K562 (cell line): ENCODE data around the gene ANKRD65. TPM values are rescaled to one million over a fixed set of nuclear protein-coding genes. Genes with fewer than 3 reads are reported as not detected.

Experiments used
- CBX3 ChIP-seq, 2 experiments: IDR thresholded peaks; 1 replicate in 1 of 2; 2 replicates in 1 of 2; pipeline ENCODE4 v1.6.1; 2012; ENCODE audit warnings: inconsistent platforms in 2 of 2, low read length in 2 of 2, borderline replicate concordance in 1 of 2, control low read depth in 1 of 2
- CCAR2 ChIP-seq: fragments of 200-400 bp; formaldehyde crosslinking; IDR thresholded peaks from 2 replicates; pipeline ENCODE4 v1.6.1; 2017; ENCODE audit warnings: mild to moderate bottlenecking, low read depth, low read length
- DDX20 ChIP-seq: fragments of 450-650 bp; IDR thresholded peaks from 2 replicates; pipeline ENCODE4 v1.6.1; 2016; ENCODE audit warnings: missing genetic modification characterization, low read depth, mild to moderate bottlenecking, missing compliant biosample characterization, moderate library complexity
- FOXA3 ChIP-seq, 2 experiments: fragments of 450-650 bp in 1 of 2; sonication (generic) in 1 of 2; formaldehyde crosslinking; IDR thresholded peaks in 1 of 2; conservative IDR thresholded peaks in 1 of 2; 2 replicates each; pipeline versions ENCODE4 v1.4.0 to v1.8.0; 2020 to 2022; ENCODE audit warnings: mild to moderate bottlenecking in 2 of 2, missing genetic modification reagents in 1 of 2
- FOXO4 ChIP-seq: fragments of 450-650 bp; formaldehyde crosslinking; IDR thresholded peaks from 2 replicates; pipeline ENCODE4 v1.4.0; 2020; ENCODE audit warnings: mild to moderate bottlenecking, moderate library complexity
- HMGXB4 ChIP-seq: sonication (generic); formaldehyde crosslinking; IDR thresholded peaks from 2 replicates; pipeline ENCODE4 v1.8.1; 2023; ENCODE audit warnings: mild to moderate bottlenecking, missing genetic modification reagents
- HOXB6 ChIP-seq: fragments of 250-450 bp; sonication (Bioruptor Pico); IDR thresholded peaks from 2 replicates; pipeline ENCODE4 v1.5.1; 2022; ENCODE audit warnings: mild to moderate bottlenecking, borderline replicate concordance
- KLF10 ChIP-seq: fragments of 250-450 bp; sonication (Bioruptor Pico); IDR thresholded peaks from 2 replicates; pipeline ENCODE4 v1.6.1; 2021; ENCODE audit warnings: matching md5 sums
- LEF1 ChIP-seq: fragments of 450-650 bp; IDR thresholded peaks from 2 replicates; pipeline ENCODE4 v1.6.1; 2016; ENCODE audit warnings: mild to moderate bottlenecking
- MAZ ChIP-seq, 2 experiments: fragments of 450-650 bp in 1 of 2; sonication (generic) in 1 of 2; formaldehyde crosslinking; IDR thresholded peaks in 1 of 2; conservative IDR thresholded peaks in 1 of 2; 2 replicates each; pipeline versions ENCODE4 v1.4.0 to v1.5.0; 2020; ENCODE audit warnings: mild to moderate bottlenecking in 1 of 2, missing genetic modification reagents in 1 of 2
- NONO ChIP-seq, 2 experiments: fragments of 200-400 bp in 1 of 2; fragments of 450-650 bp in 1 of 2; formaldehyde crosslinking in 1 of 2; IDR thresholded peaks; 2 replicates each; pipeline ENCODE4 v1.6.1; 2017; ENCODE audit warnings: low read depth in 2 of 2, mild to moderate bottlenecking in 2 of 2, moderate library complexity in 2 of 2, low read length in 1 of 2
- PRMT5 ChIP-seq: sonication (generic); formaldehyde crosslinking; IDR thresholded peaks from 2 replicates; pipeline ENCODE4 v1.5.0; 2020; ENCODE audit warnings: missing genetic modification reagents
- PURB ChIP-seq: sonication (generic); formaldehyde crosslinking; IDR thresholded peaks from 2 replicates; pipeline ENCODE4 v1.9.0; 2021; ENCODE audit warnings: low read depth, mild to moderate bottlenecking, missing genetic modification reagents
- RBM15 ChIP-seq: fragments of 200-400 bp; formaldehyde crosslinking; IDR thresholded peaks from 2 replicates; pipeline ENCODE4 v1.6.1; 2018; ENCODE audit warnings: mild to moderate bottlenecking, low read length, moderate library complexity; ENCODE audit not compliant: insufficient read depth
- SMARCA4 ChIP-seq: fragments of 450-650 bp; IDR thresholded peaks from 2 replicates; pipeline ENCODE4 v1.6.1; 2016
- SMARCA5 ChIP-seq: fragments of 450-650 bp; IDR thresholded peaks from 2 replicates; pipeline ENCODE4 v1.6.1; 2016
- SP2 ChIP-seq: IDR thresholded peaks from 2 replicates; pipeline ENCODE4 v1.6.1; 2011; ENCODE audit warnings: mild to moderate bottlenecking, low read depth, low read length, moderate library complexity; ENCODE audit not compliant: poor library complexity, severe bottlenecking; ENCODE audit errors: extremely low read depth
- TGIF2 ChIP-seq: sonication (generic); formaldehyde crosslinking; IDR thresholded peaks from 2 replicates; pipeline ENCODE4 v1.8.1; 2022; ENCODE audit warnings: mild to moderate bottlenecking, missing genetic modification reagents, moderate library complexity
- ZBTB33 ChIP-seq: sonication (generic); formaldehyde crosslinking; IDR thresholded peaks from 2 replicates; pipeline ENCODE4 v1.8.1; 2023; ENCODE audit warnings: mild to moderate bottlenecking, missing genetic modification reagents
- ZKSCAN3 ChIP-seq: fragments of 250-450 bp; sonication (Bioruptor Pico); IDR thresholded peaks from 2 replicates; pipeline ENCODE4 v1.4.0; 2020
- ZNF146 ChIP-seq: IDR thresholded peaks from one replicate; pipeline ENCODE4 v1.6.1; 2018; ENCODE audit warnings: missing compliant biosample characterization; ENCODE audit not compliant: unreplicated experiment
- ZNF3 ChIP-seq: fragments of 250-450 bp; sonication (Bioruptor Pico); IDR thresholded peaks from 2 replicates; pipeline ENCODE4 v1.5.0; 2021; ENCODE audit warnings: mild to moderate bottlenecking, moderate library complexity
- ZNF551 ChIP-seq: fragments of 250-450 bp; sonication (Bioruptor Pico); IDR thresholded peaks from 2 replicates; pipeline ENCODE4 v1.5.0; 2021; ENCODE audit warnings: mild to moderate bottlenecking, moderate library complexity
- ZNF589 ChIP-seq: fragments of 200-800 bp; sonication (Bioruptor generic); IDR thresholded peaks from 2 replicates; pipeline ENCODE4 v1.6.1; 2016; ENCODE audit warnings: low read depth, missing genetic modification characterization, missing compliant biosample characterization
- polyA plus RNA-seq, 8 experiments: library from polyadenylated mRNA; depleted of rRNA in 4 of 8; stranded (reverse) in 5 of 8; unstranded in 3 of 8; fragments of >200 nt; fragmentation: Nextera tagmentation in 2 of 8; fragmentation: Illumina TruSeq in 1 of 8; extraction: Ambion mirVana in 2 of 8; extraction: Trizol in 1 of 8; gene quantifications; 2 replicates each; pipeline versions ENCODE4 v1.2.1 to v1.2.3, GENCODE V29; 2011 to 2014; ENCODE audit warnings: inconsistent platforms in 1 of 8, missing spikeins in 1 of 8
- total RNA-seq, 7 experiments: library from RNA; depleted of rRNA in 6 of 7; stranded (reverse); fragments of >200 nt in 6 of 7; fragmentation: Illumina TruSeq in 2 of 7; extraction: Trizol in 2 of 7; gene quantifications; 2 replicates each; pipeline versions ENCODE4 v1.2.1 to v1.2.3, GENCODE V29; 2011 to 2021; ENCODE audit warnings: low replicate concordance in 1 of 7

The ANKRD65 gene
- total and polyA plus RNA-seq, 9 of the 15 experiments (the other 6 are each of a cell fraction or from before 2014, with no cell fraction given), result not detected

- TF ChIP-seq ZBTB33 (CRISPR knock-in tag), result no peak
- TF ChIP-seq HMGXB4 (CRISPR knock-in tag), result no peak
- no peak for TF ChIP-seq TGIF2 (CRISPR knock-in tag)
- TF ChIP-seq FOXO4 (CRISPR knock-in tag), result no peak
- TF ChIP-seq KLF10, result no peak
- TF ChIP-seq LEF1, result no peak
- no peak for TF ChIP-seq CCAR2
- TF ChIP-seq PRMT5 (CRISPR knock-in tag), result no peak
- TF ChIP-seq PURB (CRISPR knock-in tag), result no peak
- no peak for TF ChIP-seq ZNF551 (CRISPR knock-in tag)
- TF ChIP-seq CBX3 (IDR thresholded peaks at IDR 0.05; ENCODE audit: borderline replicate concordance in 1 of 2, low read length in 2 of 2), result no peak
- TF ChIP-seq NONO (IDR thresholded peaks at IDR 0.05; ENCODE audit: low read depth in 2 of 2, low read length in 1 of 2), result no peak
- peak; percentile 89 for TF ChIP-seq DDX20 (tag)
- TF ChIP-seq FOXA3 (CRISPR knock-in tag; conservative IDR thresholded peaks at IDR 0.05 in 1 of 2, IDR thresholded peaks at IDR 0.05 in 1 of 2), result no peak
- TF ChIP-seq SP2, result no peak
- no peak for TF ChIP-seq SMARCA4
- no peak for TF ChIP-seq SMARCA5
- 0 out of 2 replicates have a peak, but pooled peaks have one; percentile 47 for TF ChIP-seq ZNF589 (CRISPR knock-in tag)
- no peak for TF ChIP-seq ZNF3 (CRISPR knock-in tag)
- no peak for TF ChIP-seq HOXB6
- no peak for TF ChIP-seq RBM15
- TF ChIP-seq ZKSCAN3 (CRISPR knock-in tag), result no peak
- TF ChIP-seq ZNF146 (CRISPR knock-in tag), result no peak
- 0 out of 4 replicates have a peak, but pooled peaks of 1 of the 2 experiments have one; percentile 36 for TF ChIP-seq MAZ (CRISPR knock-in tag; conservative IDR thresholded peaks at IDR 0.05 in 1 of 2, IDR thresholded peaks at IDR 0.05 in 1 of 2)
Observed at GRCh38 chr1:1422465-1423244, 1.6 kb upstream of the ANKRD65 start (continued).
